ENCODE data around the gene FREM3. TPM values are rescaled to one million over a fixed set of nuclear protein-coding genes. Genes with fewer than 3 reads are reported as not detected.

Gene FREM3
- polyA plus RNA-seq, 2 of the 4 experiments (the other 2 are of a cell fraction), result not detected

DNA sequence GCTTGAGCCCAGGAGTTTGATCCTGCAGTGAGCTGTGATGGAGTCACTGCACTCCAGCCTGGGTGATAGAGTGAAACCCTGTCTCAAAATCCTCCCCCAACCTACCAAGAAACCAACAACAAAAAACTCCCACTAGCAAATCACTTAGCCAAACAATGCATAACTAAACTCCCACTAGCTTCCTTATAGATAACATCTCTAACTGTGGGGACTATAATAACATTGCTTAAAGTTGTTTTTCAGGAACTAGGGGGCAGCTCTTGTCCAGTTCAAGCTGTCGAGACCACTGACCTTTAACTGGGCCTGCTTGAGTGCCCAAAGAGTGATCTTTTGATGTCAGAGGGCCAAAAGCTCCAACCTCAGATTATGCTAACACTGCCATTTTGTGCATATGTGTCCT is 81.7 kb downstream of the FREM3 start:
- no peak for DNase-seq (ENCODE audit: low read depth in 1 of 2, low spot score in 1 of 2)
- no peak for FAIRE-seq
- Histone ChIP-seq H3K9me3 (no peaks in the 10 kb centered on the region), H3K4me2 (no peak overlapping the region), H3K4me3 (no peak overlapping the region), H3K27ac (no peak overlapping the region), H3K4me1 (no peaks in the 10 kb centered on the region)
- ChIA-PET POLR2A (no interaction called here), CTCF (no interaction called here)
- no peak for TF ChIP-seq RAD21 (conservative IDR thresholded peaks at IDR 0.05 in 1 of 2, IDR thresholded peaks at IDR 0.05 in 1 of 2)
- no peak for TF ChIP-seq NFE2L2 (conservative IDR thresholded peaks at IDR 0.05; ENCODE audit: low read length)
- TF ChIP-seq ZFP36 (IDR thresholded peaks at IDR 0.05; ENCODE audit: borderline replicate concordance, partially characterized antibody), result no peak
- no peak for TF ChIP-seq JUN (IDR thresholded peaks at IDR 0.05)
- TF ChIP-seq CHD2 (IDR thresholded peaks at IDR 0.05; ENCODE audit: low read length, partially characterized antibody), result no peak
- no peak for TF ChIP-seq FOSL2 (IDR thresholded peaks at IDR 0.05)
- TF ChIP-seq FOSL2 (CRISPR knock-in tag; IDR thresholded peaks at IDR 0.05), result no peak
- TF ChIP-seq CBX2 (IDR thresholded peaks at IDR 0.05; ENCODE audit: borderline replicate concordance, low read depth), result no peak
- TF ChIP-seq ZC3H11A (IDR thresholded peaks at IDR 0.05), result no peak
- TF ChIP-seq KDM5A (IDR thresholded peaks at IDR 0.05), result no peak
- no peak for TF ChIP-seq HOXB5 (CRISPR knock-in tag; IDR thresholded peaks at IDR 0.05)
- no peak for ATAC-seq
- WGBS (ENCODE audit: missing lambda C conversion rate), result 0% methylated on average over 1 of the region's 1 CpG

DNA sequence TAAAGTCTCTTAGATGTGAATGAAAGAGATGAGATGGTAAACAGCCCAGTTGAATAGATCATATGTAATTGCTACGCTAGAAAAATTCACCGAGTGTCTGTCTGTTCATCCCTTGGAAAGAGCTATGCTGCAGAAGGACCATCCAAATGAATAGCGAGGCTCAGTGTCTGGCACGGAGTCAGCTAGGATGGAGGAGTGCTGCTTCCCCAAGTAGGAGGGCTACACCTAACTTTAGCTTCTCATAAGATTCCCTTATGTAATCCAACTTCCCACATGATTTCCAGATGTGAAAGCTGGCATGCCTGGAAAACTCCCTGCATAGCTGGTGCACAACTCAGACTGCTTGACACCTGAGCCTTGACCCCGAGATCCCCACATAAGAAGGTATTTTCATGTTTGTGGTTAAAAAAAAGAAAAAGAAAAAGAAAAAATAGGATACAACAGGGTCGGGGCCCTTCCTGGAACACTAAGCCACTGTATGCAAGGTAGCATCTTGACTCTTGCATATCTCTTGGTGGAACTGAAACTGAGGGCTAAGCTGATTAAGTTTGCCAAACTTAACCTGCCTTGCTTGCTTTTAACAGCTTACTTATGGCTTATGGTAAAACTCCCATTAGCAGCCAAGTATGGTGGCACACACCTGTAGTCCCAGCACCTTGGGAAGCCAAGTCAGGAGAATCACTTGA is 82.3 kb downstream of the FREM3 start:
- ChIA-PET CTCF (no interaction called here), POLR2A (no interaction called here)
- no peak for DNase-seq (ENCODE audit: low read depth in 1 of 2, low spot score in 1 of 2)
- no peak for FAIRE-seq
- no peak overlapping the region for H3K27ac ChIP-seq
- TF ChIP-seq RFX5 (IDR thresholded peaks at IDR 0.05), result no peak
- TF ChIP-seq HEYL (CRISPR knock-in tag; IDR thresholded peaks at IDR 0.05), result no peak
- TF ChIP-seq, protein P1, sequence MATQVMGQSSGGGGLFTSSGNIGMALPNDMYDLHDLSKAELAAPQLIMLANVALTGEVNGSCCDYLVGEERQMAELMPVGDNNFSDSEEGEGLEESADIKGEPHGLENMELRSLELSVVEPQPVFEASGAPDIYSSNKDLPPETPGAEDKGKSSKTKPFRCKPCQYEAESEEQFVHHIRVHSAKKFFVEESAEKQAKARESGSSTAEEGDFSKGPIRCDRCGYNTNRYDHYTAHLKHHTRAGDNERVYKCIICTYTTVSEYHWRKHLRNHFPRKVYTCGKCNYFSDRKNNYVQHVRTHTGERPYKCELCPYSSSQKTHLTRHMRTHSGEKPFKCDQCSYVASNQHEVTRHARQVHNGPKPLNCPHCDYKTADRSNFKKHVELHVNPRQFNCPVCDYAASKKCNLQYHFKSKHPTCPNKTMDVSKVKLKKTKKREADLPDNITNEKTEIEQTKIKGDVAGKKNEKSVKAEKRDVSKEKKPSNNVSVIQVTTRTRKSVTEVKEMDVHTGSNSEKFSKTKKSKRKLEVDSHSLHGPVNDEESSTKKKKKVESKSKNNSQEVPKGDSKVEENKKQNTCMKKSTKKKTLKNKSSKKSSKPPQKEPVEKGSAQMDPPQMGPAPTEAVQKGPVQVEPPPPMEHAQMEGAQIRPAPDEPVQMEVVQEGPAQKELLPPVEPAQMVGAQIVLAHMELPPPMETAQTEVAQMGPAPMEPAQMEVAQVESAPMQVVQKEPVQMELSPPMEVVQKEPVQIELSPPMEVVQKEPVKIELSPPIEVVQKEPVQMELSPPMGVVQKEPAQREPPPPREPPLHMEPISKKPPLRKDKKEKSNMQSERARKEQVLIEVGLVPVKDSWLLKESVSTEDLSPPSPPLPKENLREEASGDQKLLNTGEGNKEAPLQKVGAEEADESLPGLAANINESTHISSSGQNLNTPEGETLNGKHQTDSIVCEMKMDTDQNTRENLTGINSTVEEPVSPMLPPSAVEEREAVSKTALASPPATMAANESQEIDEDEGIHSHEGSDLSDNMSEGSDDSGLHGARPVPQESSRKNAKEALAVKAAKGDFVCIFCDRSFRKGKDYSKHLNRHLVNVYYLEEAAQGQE (IDR thresholded peaks at IDR 0.05), result no peak
- TF ChIP-seq SREBF2 (IDR thresholded peaks at IDR 0.05), result no peak
- no peak for TF ChIP-seq TP53 (CRISPR knock-in tag; IDR thresholded peaks at IDR 0.05)
- TF ChIP-seq HOXB13 (CRISPR knock-in tag; IDR thresholded peaks at IDR 0.05; ENCODE audit: low read depth), result no peak
- H3K4me2 ChIP-seq, result no peak overlapping the region
- no peaks in the 10 kb centered on the region for H3K4me1 ChIP-seq
- no peak overlapping the region for H3K4me3 ChIP-seq
- WGBS (ENCODE audit: missing lambda C conversion rate), result 9% methylated on average over 6 of the region's 6 CpGs
- H3K9me3 ChIP-seq, result no peaks in the 10 kb centered on the region
- ATAC-seq, result no peak

DNA sequence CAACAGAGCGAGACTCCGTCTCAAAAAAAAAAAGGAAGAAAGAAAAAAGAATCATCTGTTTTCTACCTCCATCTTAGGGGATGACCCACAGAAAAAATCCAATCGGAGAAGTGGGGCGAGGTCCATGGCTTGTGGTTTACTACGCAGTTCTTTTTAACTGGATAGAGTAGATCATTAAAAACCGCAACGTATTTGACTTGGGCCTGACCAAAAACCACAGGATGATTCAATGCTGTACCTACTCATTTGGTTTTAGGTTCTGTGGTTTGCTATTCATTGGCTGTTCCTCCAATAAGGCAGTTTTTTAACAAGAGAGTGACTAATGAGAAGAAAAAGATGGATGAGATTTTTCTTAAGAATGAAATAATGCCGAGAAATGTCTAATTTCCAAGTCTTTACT is 83.7 kb downstream of the FREM3 start:
- no peak overlapping the region for H3K27ac ChIP-seq
- H3K4me3 ChIP-seq, result no peak overlapping the region
- no peak overlapping the region for H3K4me2 ChIP-seq
- no peaks in the 10 kb centered on the region for H3K9me3 ChIP-seq
- no peak for TF ChIP-seq TFCP2L1 (CRISPR knock-in tag; IDR thresholded peaks at IDR 0.05)
- TF ChIP-seq, protein P2, sequence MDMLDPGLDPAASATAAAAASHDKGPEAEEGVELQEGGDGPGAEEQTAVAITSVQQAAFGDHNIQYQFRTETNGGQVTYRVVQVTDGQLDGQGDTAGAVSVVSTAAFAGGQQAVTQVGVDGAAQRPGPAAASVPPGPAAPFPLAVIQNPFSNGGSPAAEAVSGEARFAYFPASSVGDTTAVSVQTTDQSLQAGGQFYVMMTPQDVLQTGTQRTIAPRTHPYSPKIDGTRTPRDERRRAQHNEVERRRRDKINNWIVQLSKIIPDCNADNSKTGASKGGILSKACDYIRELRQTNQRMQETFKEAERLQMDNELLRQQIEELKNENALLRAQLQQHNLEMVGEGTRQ (IDR thresholded peaks at IDR 0.05), result no peak
- no peak for TF ChIP-seq MYC (IDR thresholded peaks at IDR 0.05; ENCODE audit: borderline replicate concordance, low read length)
- TF ChIP-seq NFE2L2 (conservative IDR thresholded peaks at IDR 0.05; ENCODE audit: low read length), result no peak
- no peak for TF ChIP-seq MAZ (IDR thresholded peaks at IDR 0.05; ENCODE audit: borderline replicate concordance, low read depth, low read length)
- DNase-seq (ENCODE audit: low read depth in 1 of 2, low spot score in 1 of 2) (no peak), ATAC-seq (no peak), FAIRE-seq (no peak)
- ChIA-PET POLR2A (no interaction called here), CTCF (no interaction called here)
- WGBS (ENCODE audit: missing lambda C conversion rate), result 38% methylated on average over 8 of the region's 8 CpGs
- no peaks in the 10 kb centered on the region for H3K4me1 ChIP-seq
